K562 (cell line): ENCODE data around the gene GPRASP1. TPM values are rescaled to one million over a fixed set of nuclear protein-coding genes. Genes with fewer than 3 reads are reported as not detected.
"Not testable (repeated sequence)": the region's sequence is repeated elsewhere in the genome, so short reads cannot be mapped to it uniquely, and the experiment has no call there.

ENCODE experiments used
- ATAC-seq: fragments of 200-7000 bp; cut with Tn5 transposase; 3 replicates; pipeline ENCODE4 v1.9.1; 2020; ENCODE audit warnings: moderate library complexity
- BruUV-seq: library from RNA; stranded (reverse); fragments of 400-500 nt; replicated peaks from 2 replicates; lab custom pipeline; 2021; lab: Mats Ljungman, UMichigan
- CTCF ChIA-PET: fragments of 300-600 bp; formaldehyde crosslinking; extraction: SDS; loops from one replicate; lab custom pipeline; 2021; ENCODE audit warnings: low intra/inter-chr PET ratio; lab: Yijun Ruan, JAX
- POLR2A ChIA-PET: fragments of 300-600, 350-650 bp; sonication (Branson Sonifier 250); formaldehyde crosslinking; extraction: SDS; loops from one replicate; lab custom pipeline; 2021; ENCODE audit warnings: antibody characterized with exemption, inconsistent platforms; lab: Yijun Ruan, JAX
- DNase-seq, 4 experiments: peaks; one replicate each; pipeline versions ENCODE4 v3.0.0 to v3.0.0-alpha.2; 2011 to 2018; ENCODE audit warnings: low spot score in 3 of 4, mixed read lengths in 3 of 4; ENCODE audit errors: extremely low read depth in 1 of 4
- FAIRE-seq: peaks from 2 replicates; lab custom pipeline; 2011; peaks lifted over from hg19 to GRCh38; lab: Jason Lieb, UNC
- H2AFZ ChIP-seq: 2 replicates; pipeline ENCODE4 v1.6.0; 2011; ENCODE audit warnings: low read depth, low read length, control low read depth, inconsistent platforms
- H3K27ac ChIP-seq: fragments of 200-600 bp; 3 replicates; pipeline ENCODE4 v1.8.0; 2011; ENCODE audit warnings: low read depth, mild to moderate bottlenecking, control low read depth, inconsistent platforms, low read length, moderate library complexity, mixed read lengths; ENCODE audit errors: extremely low read depth
- H3K27me3 ChIP-seq, 2 experiments: fragments of 300-600 bp in 1 of 2; 2 replicates in 1 of 2; 3 replicates in 1 of 2; pipeline versions ENCODE4 v1.6.0 to v1.8.0; 2011; ENCODE audit warnings: inconsistent platforms in 2 of 2, low read length in 2 of 2, mild to moderate bottlenecking in 1 of 2, mixed read lengths in 1 of 2, moderate library complexity in 1 of 2; ENCODE audit not compliant: control insufficient read depth in 2 of 2, insufficient read depth in 2 of 2
- H3K36me3 ChIP-seq: fragments of 300-600 bp; 3 replicates; pipeline ENCODE4 v1.8.0; 2011; ENCODE audit warnings: mild to moderate bottlenecking, low read length, inconsistent platforms; ENCODE audit not compliant: control insufficient read depth, insufficient read depth
- H3K4me1 ChIP-seq, 2 experiments: fragments of 200-600 bp in 1 of 2; replicated peaks in 1 of 2; 2 replicates in 1 of 2; 3 replicates in 1 of 2; pipeline versions ENCODE4 v1.5.1 to v1.8.0; 2011; ENCODE audit warnings: inconsistent platforms in 2 of 2, low read length in 2 of 2, mild to moderate bottlenecking in 1 of 2, mixed read lengths in 1 of 2, moderate library complexity in 1 of 2; ENCODE audit not compliant: control insufficient read depth in 2 of 2, insufficient read depth in 2 of 2
- H3K4me2 ChIP-seq: 2 replicates; pipeline ENCODE4 v1.6.1; 2011; ENCODE audit warnings: low read length, control low read depth, inconsistent platforms, mixed read lengths; ENCODE audit not compliant: insufficient read depth
- H3K4me3 ChIP-seq: fragments of 200-600 bp; sonication (generic), shearing (Covaris generic); 2 replicates; pipeline ENCODE4 v1.5.1; 2016; ENCODE audit warnings: control low read depth, inconsistent platforms
- H3K79me2 ChIP-seq: fragments of 200-600 bp; 3 replicates; pipeline ENCODE4 v1.8.0; 2011; ENCODE audit warnings: low read length, inconsistent platforms; ENCODE audit not compliant: control insufficient read depth, insufficient read depth
- H3K9ac ChIP-seq, 2 experiments: 2 replicates each; pipeline versions ENCODE4 v1.6.0 to v1.6.1; 2011; ENCODE audit warnings: low read depth in 2 of 2, low read length in 2 of 2, control low read depth in 1 of 2, inconsistent platforms in 1 of 2, mild to moderate bottlenecking in 1 of 2, mixed read lengths in 1 of 2; ENCODE audit not compliant: insufficient read depth in 1 of 2
- H3K9me1 ChIP-seq: one replicate; pipeline ENCODE4 v1.6.0; 2011; ENCODE audit warnings: inconsistent platforms, mild to moderate bottlenecking, low read length, moderate library complexity; ENCODE audit not compliant: control insufficient read depth, insufficient read depth
- H3K9me3 ChIP-seq: replicated peaks from 2 replicates; pipeline ENCODE4 v1.5.1; 2011; ENCODE audit warnings: low read depth, low read length, inconsistent platforms; ENCODE audit not compliant: control insufficient read depth, insufficient read depth
- H4K20me1 ChIP-seq: replicated peaks from 2 replicates; pipeline ENCODE4 v1.6.1; 2011; ENCODE audit warnings: low read length, inconsistent platforms, mixed read lengths; ENCODE audit not compliant: control insufficient read depth, insufficient read depth
- ELF4 ChIP-seq: fragments of 450-650 bp; formaldehyde crosslinking; IDR thresholded peaks from 2 replicates; pipeline ENCODE4 v1.4.0; 2022; ENCODE audit warnings: missing genetic modification characterization
- HEY1 ChIP-seq: fragments of 250-450 bp; sonication (Bioruptor Pico); IDR thresholded peaks from 2 replicates; pipeline ENCODE4 v1.5.0; 2020; ENCODE audit warnings: mild to moderate bottlenecking, moderate library complexity, borderline replicate concordance
- MEIS2 ChIP-seq: fragments of 450-650 bp; IDR thresholded peaks from 2 replicates; pipeline ENCODE4 v1.6.1; 2014; ENCODE audit warnings: mild to moderate bottlenecking; ENCODE audit not compliant: partially characterized antibody
- RNF2 ChIP-seq: sonication (generic); IDR thresholded peaks from 2 replicates; pipeline ENCODE4 v1.6.1; 2016
- USF1 ChIP-seq: sonication (generic); formaldehyde crosslinking; IDR thresholded peaks from 2 replicates; pipeline ENCODE4 v1.9.0; 2022; ENCODE audit warnings: mild to moderate bottlenecking, missing genetic modification reagents
- ZBTB17 ChIP-seq: fragments of 450-650 bp; formaldehyde crosslinking; IDR thresholded peaks from 2 replicates; pipeline ENCODE4 v1.4.0; 2020; ENCODE audit warnings: mild to moderate bottlenecking
- ZFP30 ChIP-seq: fragments of 250-450 bp; sonication (Bioruptor Pico); IDR thresholded peaks from 2 replicates; pipeline ENCODE4 v1.8.0; 2022; ENCODE audit warnings: moderate library complexity, mild to moderate bottlenecking, inconsistent platforms, borderline replicate concordance
- ZNF324 ChIP-seq: fragments of 250-450 bp; sonication (Bioruptor Pico); IDR thresholded peaks from 2 replicates; pipeline ENCODE4 v1.4.0; 2020; ENCODE audit warnings: mild to moderate bottlenecking
- ZNF395 ChIP-seq: fragments of 200-800 bp; sonication (Bioruptor generic); IDR thresholded peaks from 2 replicates; pipeline ENCODE4 v1.6.1; 2017; ENCODE audit warnings: missing genetic modification characterization, missing compliant biosample characterization
- ZNF57 ChIP-seq: fragments of 450-650 bp; formaldehyde crosslinking; IDR thresholded peaks from 2 replicates; pipeline ENCODE4 v1.4.0; 2020; ENCODE audit warnings: mild to moderate bottlenecking, moderate library complexity
- ZNF707 ChIP-seq: fragments of 250-450 bp; sonication (Bioruptor Pico); conservative IDR thresholded peaks from 2 replicates; pipeline ENCODE4 v1.8.0; 2022; ENCODE audit warnings: inconsistent platforms, mild to moderate bottlenecking, moderate library complexity
- WGBS: fragments of 100-300 bp; shearing (Covaris generic); methylation state at CpG from one replicate; pipeline ENCODE4 v1.1.6; 2016; ENCODE audit warnings: low coverage, mixed read lengths; ENCODE audit not compliant: insufficient coverage; ENCODE audit errors: missing lambda C conversion rate; 5-methylcytosine and 5-hydroxymethylcytosine counted together
- in situ Hi-C: fragments of 300-500 bp; cut with MboI; formaldehyde crosslinking; loops from 4 replicates; pipeline ENCODE4 v1.15.0; 2018; ENCODE audit warnings: inconsistent platforms, mixed read lengths
- intact Hi-C: fragments of 100-400 bp; cut with micrococcal nuclease; formaldehyde crosslinking; loops from 2 replicates; pipeline ENCODE4 v1.14.2; 2022
- polyA plus RNA-seq, 8 experiments: library from polyadenylated mRNA; depleted of rRNA in 4 of 8; stranded (reverse) in 5 of 8; unstranded in 3 of 8; fragments of >200 nt; fragmentation: Nextera tagmentation in 2 of 8; fragmentation: Illumina TruSeq in 1 of 8; extraction: Ambion mirVana in 2 of 8; extraction: Trizol in 1 of 8; gene quantifications; 2 replicates each; pipeline versions ENCODE4 v1.2.1 to v1.2.3, GENCODE V29; 2011 to 2014; ENCODE audit warnings: inconsistent platforms in 1 of 8, missing spikeins in 1 of 8
- total RNA-seq, 7 experiments: library from RNA; depleted of rRNA in 6 of 7; stranded (reverse); fragments of >200 nt in 6 of 7; fragmentation: Illumina TruSeq in 2 of 7; extraction: Trizol in 2 of 7; gene quantifications; 2 replicates each; pipeline versions ENCODE4 v1.2.1 to v1.2.3, GENCODE V29; 2011 to 2021; ENCODE audit warnings: low replicate concordance in 1 of 7
- TF ChIP-seq, protein P1 (sequence below), 2 experiments: fragments of 450-650 bp in 1 of 2; IDR thresholded peaks; 2 replicates each; pipeline ENCODE4 v1.6.1; 2011 to 2017; ENCODE audit warnings: low read depth in 2 of 2, antibody characterized with exemption in 1 of 2, borderline replicate concordance in 1 of 2, low read length in 1 of 2, mild to moderate bottlenecking in 1 of 2, mixed read lengths in 1 of 2; ENCODE audit not compliant: control insufficient read depth in 1 of 2

GPRASP1 gene
- total and polyA plus RNA-seq, 9 of the 15 experiments (the other 6 are each of a cell fraction or from before 2014, with no cell fraction given) = 0.01 to 0.94 (median 0.23) TPM

GRCh38 chrX:102672856-102673255 is 21.6 kb downstream of the GPRASP1 start:
- intact Hi-C loops = no loop called here

DNA sequence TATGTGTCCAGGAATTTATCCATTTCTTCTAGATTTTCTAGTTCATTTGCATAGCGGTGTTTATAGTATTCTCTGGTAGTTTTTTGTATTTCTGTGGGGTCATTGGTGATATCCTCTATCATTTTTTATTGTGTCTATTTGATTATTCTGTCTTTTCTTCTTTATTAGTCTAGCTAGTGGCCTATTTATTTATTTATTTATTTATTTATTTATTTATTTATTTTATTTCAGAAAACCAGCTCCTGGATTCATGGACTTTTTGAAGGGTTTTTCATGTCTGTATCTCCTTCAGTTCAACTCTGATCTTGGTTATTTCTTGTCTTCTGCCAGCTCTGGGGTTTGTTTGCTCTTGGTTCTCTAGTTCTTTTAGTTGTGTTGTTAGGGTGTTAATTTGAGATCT is 26.2 kb downstream of the GPRASP1 start:
- POLR2A ChIA-PET = interaction anchor here (0.7 kb wide), 1 partner anchor 1889 kb away, joined by 3 read pairs; the partner anchor contains the start of gene IL1RAPL2
- BruUV-seq, H3K4me1 ChIP-seq, H3K79me2 ChIP-seq, ATAC-seq, in situ Hi-C loops, H3K27me3 ChIP-seq, H3K36me3 ChIP-seq, FAIRE-seq, H3K27ac ChIP-seq, intact Hi-C loops, H2AFZ ChIP-seq, DNase-seq, H3K4me3 ChIP-seq, CTCF ChIA-PET, H3K9me1 ChIP-seq, H4K20me1 ChIP-seq, H3K9me3 ChIP-seq, H3K4me2 ChIP-seq, H3K9ac ChIP-seq: not testable (repeated sequence)
- WGBS = 7% methylated on average over 1 of the region's 1 CpG

More at GRCh38 chrX:102672856-102673255, 21.6 kb downstream of the GPRASP1 start:
- ATAC-seq = no peak
- Histone ChIP-seq H3K9me3 (no peaks in the 10 kb centered on the region), H3K9ac (no peak overlapping the region), H3K36me3 (no peaks in the 10 kb centered on the region), H3K9me1 (no peaks in the 10 kb centered on the region), H2AFZ (no peak overlapping the region), H3K79me2 (no peaks in the 10 kb centered on the region), H3K4me2 (no peak overlapping the region), H3K27ac (no peak overlapping the region), H3K4me1 (no peaks in the 10 kb centered on the region), H3K27me3 (no peaks in the 10 kb centered on the region), H4K20me1 (no peaks in the 10 kb centered on the region), H3K4me3 (no peak overlapping the region)
- WGBS = 0% methylated on average over 2 of the region's 3 CpGs
- BruUV-seq = no TSS peak
- CTCF ChIA-PET = no interaction called here
- TF ChIP-seq ZFP30 (CRISPR knock-in tag) (no peak), ELF4 (no peak), ZBTB17 (CRISPR knock-in tag) (no peak), MEIS2 (no peak), ZNF395 (CRISPR knock-in tag) (no peak), ZNF324 (CRISPR knock-in tag) (no peak), HEY1 (CRISPR knock-in tag) (no peak), USF1 (no peak), RNF2 (no peak), ZNF57 (CRISPR knock-in tag) (no peak), ZNF707 (CRISPR knock-in tag) (no peak)
- TF ChIP-seq, protein P1, sequence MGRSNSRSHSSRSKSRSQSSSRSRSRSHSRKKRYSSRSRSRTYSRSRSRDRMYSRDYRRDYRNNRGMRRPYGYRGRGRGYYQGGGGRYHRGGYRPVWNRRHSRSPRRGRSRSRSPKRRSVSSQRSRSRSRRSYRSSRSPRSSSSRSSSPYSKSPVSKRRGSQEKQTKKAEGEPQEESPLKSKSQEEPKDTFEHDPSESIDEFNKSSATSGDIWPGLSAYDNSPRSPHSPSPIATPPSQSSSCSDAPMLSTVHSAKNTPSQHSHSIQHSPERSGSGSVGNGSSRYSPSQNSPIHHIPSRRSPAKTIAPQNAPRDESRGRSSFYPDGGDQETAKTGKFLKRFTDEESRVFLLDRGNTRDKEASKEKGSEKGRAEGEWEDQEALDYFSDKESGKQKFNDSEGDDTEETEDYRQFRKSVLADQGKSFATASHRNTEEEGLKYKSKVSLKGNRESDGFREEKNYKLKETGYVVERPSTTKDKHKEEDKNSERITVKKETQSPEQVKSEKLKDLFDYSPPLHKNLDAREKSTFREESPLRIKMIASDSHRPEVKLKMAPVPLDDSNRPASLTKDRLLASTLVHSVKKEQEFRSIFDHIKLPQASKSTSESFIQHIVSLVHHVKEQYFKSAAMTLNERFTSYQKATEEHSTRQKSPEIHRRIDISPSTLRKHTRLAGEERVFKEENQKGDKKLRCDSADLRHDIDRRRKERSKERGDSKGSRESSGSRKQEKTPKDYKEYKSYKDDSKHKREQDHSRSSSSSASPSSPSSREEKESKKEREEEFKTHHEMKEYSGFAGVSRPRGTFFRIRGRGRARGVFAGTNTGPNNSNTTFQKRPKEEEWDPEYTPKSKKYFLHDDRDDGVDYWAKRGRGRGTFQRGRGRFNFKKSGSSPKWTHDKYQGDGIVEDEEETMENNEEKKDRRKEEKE (IDR thresholded peaks at IDR 0.05; ENCODE audit: borderline replicate concordance in 1 of 2, control insufficient read depth in 1 of 2, low read depth in 2 of 2, low read length in 1 of 2) = no peak
- POLR2A ChIA-PET = interaction anchor here (0.6 kb wide), 1 partner anchor 45 kb away, joined by 4 read pairs; no protein-coding TSS in a partner anchor
- in situ Hi-C loops = no loop called here
- no peak for DNase-seq
- no peak for FAIRE-seq
